Colonic mucosa (tissue), 4 donors: ENCODE measurements around the gene BTNL9. TPM values are rescaled to one million over a fixed set of nuclear protein-coding genes. Genes with fewer than 3 reads are reported as not detected.

Experiments used
- DNase-seq: peaks from one replicate; pipeline ENCODE4 v3.0.0-alpha.2; 2020
- H3K27ac ChIP-seq: fragments of 200-600 bp; one replicate; pipeline ENCODE4 v1.8.0; 2021
- H3K27me3 ChIP-seq: fragments of 200-600 bp; one replicate; pipeline ENCODE4 v1.8.0; 2021
- H3K36me3 ChIP-seq: fragments of 200-600 bp; one replicate; pipeline ENCODE4 v1.8.0; 2021
- H3K4me1 ChIP-seq: fragments of 200-600 bp; one replicate; pipeline ENCODE4 v1.8.0; 2021; ENCODE audit warnings: mild to moderate bottlenecking
- H3K4me3 ChIP-seq: fragments of 200-600 bp; one replicate; pipeline ENCODE4 v1.8.0; 2021
- H3K9ac ChIP-seq, 2 donors: one replicate each; pipeline ENCODE4 v1.7.0; 2013; ENCODE audit warnings: control low read depth in 2 of 2, low read depth in 2 of 2, low read length in 2 of 2
- H3K9me3 ChIP-seq: fragments of 200-600 bp; one replicate; pipeline ENCODE4 v1.8.0; 2021
- intact Hi-C: fragments of 100-400 bp; cut with DNase I; formaldehyde crosslinking; loops from one replicate; pipeline ENCODE4 v1.14.1; 2022
- total RNA-seq, 2 donors: library from RNA; stranded (reverse); fragmentation: NEBNext Ultra II Directional in 1 of 2; extraction: Animal tissue kit (Norgen Biotek cat#: 25700) in 1 of 2; gene quantifications; one replicate each; pipeline ENCODE4 v1.2.1, GENCODE V29; 2021
- TF ChIP-seq, protein P1 (sequence below): fragments of 200-600 bp; IDR thresholded peaks from one replicate; pipeline ENCODE4 v1.8.0; 2022; ENCODE audit warnings: antibody characterized with exemption, mild to moderate bottlenecking
- donor health status: healthy.
- donor health status: DM: no; HTN: no; CAD: no.
- donor health status: DM: no; HTN: no; CAD: no.

The BTNL9 gene
- total RNA-seq, 2 donors from 2014 or later = 2.8 to 5.3 TPM

DNA sequence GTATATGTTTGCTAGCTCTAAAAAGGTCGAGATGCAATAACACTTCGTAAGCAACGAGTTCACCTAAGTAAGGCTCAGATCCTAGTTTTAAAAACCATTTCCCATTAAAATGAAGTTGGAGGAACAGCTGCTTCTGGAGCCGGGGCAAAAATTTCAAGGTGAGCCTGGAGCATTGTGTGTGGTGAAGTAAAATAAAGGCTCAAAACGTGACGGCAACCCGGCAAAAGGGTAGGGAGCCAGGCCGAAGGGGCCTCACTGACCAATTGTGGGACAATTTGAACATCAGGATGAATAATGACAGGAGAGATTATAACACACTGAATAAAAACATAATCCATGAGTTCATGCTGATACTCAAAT is 20.1 kb downstream of the BTNL9 start:
- Histone ChIP-seq H3K9ac (no peak overlapping the region), H3K4me3 (no peak overlapping the region), H3K27ac (no peak overlapping the region), H3K36me3 (no peaks in the 10 kb centered on the region), H3K9me3 (no peaks in the 10 kb centered on the region), H3K4me1 (no peaks in the 10 kb centered on the region), H3K27me3 (peaks cover 22% of the 10 kb centered on the region)
- no peak for DNase-seq
- intact Hi-C loops = no loop called here
- TF ChIP-seq, protein P1, sequence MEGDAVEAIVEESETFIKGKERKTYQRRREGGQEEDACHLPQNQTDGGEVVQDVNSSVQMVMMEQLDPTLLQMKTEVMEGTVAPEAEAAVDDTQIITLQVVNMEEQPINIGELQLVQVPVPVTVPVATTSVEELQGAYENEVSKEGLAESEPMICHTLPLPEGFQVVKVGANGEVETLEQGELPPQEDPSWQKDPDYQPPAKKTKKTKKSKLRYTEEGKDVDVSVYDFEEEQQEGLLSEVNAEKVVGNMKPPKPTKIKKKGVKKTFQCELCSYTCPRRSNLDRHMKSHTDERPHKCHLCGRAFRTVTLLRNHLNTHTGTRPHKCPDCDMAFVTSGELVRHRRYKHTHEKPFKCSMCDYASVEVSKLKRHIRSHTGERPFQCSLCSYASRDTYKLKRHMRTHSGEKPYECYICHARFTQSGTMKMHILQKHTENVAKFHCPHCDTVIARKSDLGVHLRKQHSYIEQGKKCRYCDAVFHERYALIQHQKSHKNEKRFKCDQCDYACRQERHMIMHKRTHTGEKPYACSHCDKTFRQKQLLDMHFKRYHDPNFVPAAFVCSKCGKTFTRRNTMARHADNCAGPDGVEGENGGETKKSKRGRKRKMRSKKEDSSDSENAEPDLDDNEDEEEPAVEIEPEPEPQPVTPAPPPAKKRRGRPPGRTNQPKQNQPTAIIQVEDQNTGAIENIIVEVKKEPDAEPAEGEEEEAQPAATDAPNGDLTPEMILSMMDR = no peak

DNA sequence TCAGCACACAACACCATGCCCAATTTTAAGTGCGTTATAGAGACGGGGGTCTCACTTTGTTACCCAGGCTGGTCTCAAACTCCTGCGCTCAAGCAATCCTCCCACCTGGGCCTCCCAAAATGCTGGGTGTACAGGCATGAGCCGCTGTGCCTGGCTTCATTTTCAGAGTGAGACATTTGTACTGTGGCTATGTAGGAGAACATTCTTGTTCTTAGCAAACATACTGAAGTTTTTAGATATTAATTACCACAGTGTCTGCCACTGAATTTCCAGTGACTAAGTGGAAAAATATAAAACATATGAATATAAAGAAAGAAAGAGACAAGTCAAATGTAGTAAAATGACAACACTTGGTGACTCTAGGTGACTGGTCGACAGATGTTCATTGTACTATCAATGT is 20.9 kb downstream of the BTNL9 start:
- H3K4me3 ChIP-seq = no peak overlapping the region
- no peaks in the 10 kb centered on the region for H3K4me1 ChIP-seq
- intact Hi-C loops = no loop called here
- H3K9me3 ChIP-seq = no peaks in the 10 kb centered on the region
- no peak for DNase-seq
- no peaks in the 10 kb centered on the region for H3K36me3 ChIP-seq
- H3K9ac ChIP-seq = no peak overlapping the region
- peaks cover 18% of the 10 kb centered on the region for H3K27me3 ChIP-seq
- TF ChIP-seq, protein P1 = no peak
- no peak overlapping the region for H3K27ac ChIP-seq

DNA sequence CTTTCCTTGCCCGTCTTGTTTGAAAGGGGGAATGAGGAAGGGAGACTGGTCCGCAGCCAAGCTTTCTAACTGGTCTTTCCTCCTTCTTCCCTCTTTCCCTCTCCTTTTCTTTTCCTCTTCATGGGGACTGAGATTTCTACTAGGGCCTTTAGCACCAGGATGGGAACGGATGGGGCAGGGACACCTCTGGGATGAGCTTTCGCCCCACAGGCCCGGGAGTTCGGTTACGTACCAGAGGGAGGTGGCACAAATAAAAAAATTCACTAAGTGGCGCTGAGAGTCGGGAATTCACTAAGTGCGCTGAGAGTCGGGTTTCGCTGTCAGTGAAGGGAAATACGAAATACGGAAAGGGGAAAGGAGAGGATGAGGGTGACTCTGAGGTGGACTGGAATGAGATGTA is 21.6 kb downstream of the BTNL9 start:
- no peaks in the 10 kb centered on the region for H3K4me1 ChIP-seq
- no peak overlapping the region for H3K27ac ChIP-seq
- no peaks in the 10 kb centered on the region for H3K36me3 ChIP-seq
- H3K9ac ChIP-seq = no peak overlapping the region
- H3K4me3 ChIP-seq = no peak overlapping the region
- no peaks in the 10 kb centered on the region for H3K9me3 ChIP-seq
- intact Hi-C loops = no loop called here
- TF ChIP-seq, protein P1 = no peak
- peaks cover 18% of the 10 kb centered on the region for H3K27me3 ChIP-seq
- no peak for DNase-seq

DNA sequence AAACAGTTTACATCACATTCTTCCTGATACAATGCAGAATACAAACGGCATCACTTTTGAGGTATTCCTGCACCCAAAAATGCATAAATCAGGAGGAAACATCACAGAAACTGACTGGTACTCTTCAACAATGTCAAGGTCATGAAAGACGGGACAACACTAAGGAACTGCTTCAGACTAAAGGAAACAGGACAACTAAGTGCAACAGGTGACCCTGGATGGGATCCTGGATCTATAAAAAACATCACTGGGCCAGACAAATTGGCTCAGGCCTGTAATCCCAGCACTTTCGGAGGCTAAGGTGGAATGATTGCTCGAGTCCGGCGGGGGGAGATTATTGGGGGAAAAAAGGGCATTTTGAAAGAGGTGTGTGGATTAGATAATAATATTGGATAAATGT is 22.6 kb downstream of the BTNL9 start:
- intact Hi-C loops = no loop called here
- Histone ChIP-seq H3K27me3 (peaks cover 16% of the 10 kb centered on the region), H3K4me3 (no peak overlapping the region), H3K27ac (no peak overlapping the region), H3K4me1 (no peaks in the 10 kb centered on the region), H3K9me3 (no peaks in the 10 kb centered on the region), H3K9ac (no peak overlapping the region), H3K36me3 (no peaks in the 10 kb centered on the region)
- TF ChIP-seq, protein P1 = no peak
- no peak for DNase-seq

DNA sequence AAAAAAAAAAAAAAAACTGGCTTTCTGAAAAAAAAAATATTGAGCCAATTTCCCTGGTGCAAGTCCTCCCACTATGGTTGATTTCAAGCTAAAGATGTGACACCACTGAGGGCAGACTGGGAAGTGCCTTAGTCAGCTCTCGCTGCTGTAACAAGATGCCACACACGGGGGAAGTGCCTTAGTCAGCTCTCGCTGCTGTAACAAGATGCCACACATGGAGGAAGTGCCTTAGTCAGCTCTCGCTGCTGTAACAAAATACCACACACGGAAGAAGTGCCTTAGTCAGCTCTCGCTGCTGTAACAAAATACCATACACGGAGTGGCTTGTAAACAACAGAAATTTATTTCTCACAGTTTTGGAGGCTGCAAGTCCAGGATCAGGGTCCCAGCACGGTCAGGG is 23.4 kb downstream of the BTNL9 start:
- TF ChIP-seq, protein P1 = no peak
- intact Hi-C loops = no loop called here
- H3K4me1 ChIP-seq = no peaks in the 10 kb centered on the region
- H3K9ac ChIP-seq = no peak overlapping the region
- H3K27me3 ChIP-seq = peaks cover 13% of the 10 kb centered on the region
- DNase-seq = no peak
- H3K27ac ChIP-seq = no peak overlapping the region
- no peaks in the 10 kb centered on the region for H3K9me3 ChIP-seq
- no peak overlapping the region for H3K4me3 ChIP-seq
- H3K36me3 ChIP-seq = no peaks in the 10 kb centered on the region

DNA sequence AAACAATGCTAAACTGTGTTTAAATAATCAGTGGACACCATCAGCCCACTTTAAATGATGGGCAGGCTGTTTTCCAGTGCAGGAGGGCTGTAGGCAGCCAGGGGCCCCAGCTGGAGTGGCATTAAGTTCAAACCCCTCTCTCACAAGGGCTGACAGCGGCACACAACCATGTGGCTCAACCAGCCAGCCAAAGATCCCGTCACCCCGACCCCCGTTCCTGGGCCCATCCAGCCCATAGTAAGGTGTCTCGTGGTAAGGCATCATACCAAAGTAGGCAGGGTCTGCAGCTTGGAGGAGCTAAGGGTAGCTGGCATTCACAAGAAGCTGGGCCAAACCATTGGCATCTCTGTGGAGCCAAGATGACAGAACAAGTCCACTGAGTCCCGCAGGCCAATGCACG is 24.9 kb downstream of the BTNL9 start:
- Histone ChIP-seq H3K9ac (no peak overlapping the region), H3K27me3 (no peaks in the 10 kb centered on the region), H3K27ac (no peak overlapping the region), H3K36me3 (no peaks in the 10 kb centered on the region), H3K4me3 (no peak overlapping the region), H3K4me1 (no peaks in the 10 kb centered on the region), H3K9me3 (no peaks in the 10 kb centered on the region)
- intact Hi-C loops = no loop called here
- no peak for DNase-seq
- TF ChIP-seq, protein P1 = no peak
